Measurements from ENCODE around the gene OPRL1.
A peak's percentile ranks its signal among the peaks of the same experiment; 100 is the strongest.
"Not testable (repeated sequence)": the region's sequence is repeated elsewhere in the genome, so short reads cannot be mapped to it uniquely, and the experiment has no call there.

The OPRL1 gene

DNA sequence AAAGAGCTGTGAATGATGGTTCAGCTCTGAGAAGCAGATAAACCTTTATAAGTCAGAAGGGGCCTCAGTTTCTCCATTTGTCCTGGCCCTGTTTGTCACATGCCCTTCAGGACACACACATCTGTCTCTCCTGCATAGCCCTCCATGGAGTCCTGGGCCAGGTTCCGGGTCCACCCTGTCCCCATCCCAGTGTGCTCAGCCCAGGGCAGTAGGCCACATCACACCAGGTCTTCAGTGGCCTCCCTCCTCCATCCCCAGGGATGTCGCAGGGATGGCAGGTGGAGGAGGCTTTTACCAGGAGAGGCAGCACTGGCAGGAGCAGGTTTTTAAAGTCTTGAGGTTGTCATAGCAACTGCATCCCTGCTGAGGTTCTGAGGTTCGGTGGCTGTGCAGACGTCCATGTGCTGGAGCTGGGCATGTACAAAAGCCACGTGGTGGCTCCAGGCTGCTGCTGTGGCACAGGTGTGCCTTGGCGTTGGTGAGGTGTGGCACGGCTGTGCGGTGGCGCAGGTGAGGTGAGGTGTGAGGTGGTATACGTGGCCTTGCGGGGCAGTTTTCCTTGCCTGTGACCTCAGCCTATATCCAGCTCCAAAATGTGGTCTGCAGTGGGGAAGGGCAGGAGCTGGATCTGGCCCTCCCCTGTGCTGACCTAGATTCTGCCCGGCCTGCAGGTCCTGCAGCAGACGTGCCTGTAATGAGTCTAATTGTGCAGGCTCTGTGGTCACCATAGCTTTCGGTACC, 35.5 kb downstream of the OPRL1 start:
- DNase-seq (ENCODE audit: low read depth, low spot score): peak; percentile 3

DNA sequence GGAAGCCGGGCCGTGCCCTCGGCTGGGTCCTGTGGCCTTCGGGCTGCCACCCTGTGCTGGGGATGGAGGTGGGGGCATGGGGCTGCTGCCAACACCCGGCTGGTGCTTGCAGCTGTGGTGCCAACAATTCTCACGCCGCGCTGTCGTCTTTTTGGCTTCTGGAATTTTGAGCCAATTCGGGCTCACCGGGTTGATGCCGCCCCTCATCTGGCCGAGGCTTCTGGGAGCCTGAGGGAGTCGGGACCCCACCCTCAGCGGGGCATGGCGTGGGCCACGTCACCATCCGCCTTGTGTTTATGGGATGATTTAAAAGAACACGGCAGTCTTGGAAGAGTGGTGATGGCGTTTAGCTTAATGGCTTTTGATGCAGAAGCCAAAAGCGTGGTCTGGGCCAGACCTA, 36.1 kb downstream of the OPRL1 start:
- peak; percentile 1 for DNase-seq (ENCODE audit: low read depth, low spot score)

DNA sequence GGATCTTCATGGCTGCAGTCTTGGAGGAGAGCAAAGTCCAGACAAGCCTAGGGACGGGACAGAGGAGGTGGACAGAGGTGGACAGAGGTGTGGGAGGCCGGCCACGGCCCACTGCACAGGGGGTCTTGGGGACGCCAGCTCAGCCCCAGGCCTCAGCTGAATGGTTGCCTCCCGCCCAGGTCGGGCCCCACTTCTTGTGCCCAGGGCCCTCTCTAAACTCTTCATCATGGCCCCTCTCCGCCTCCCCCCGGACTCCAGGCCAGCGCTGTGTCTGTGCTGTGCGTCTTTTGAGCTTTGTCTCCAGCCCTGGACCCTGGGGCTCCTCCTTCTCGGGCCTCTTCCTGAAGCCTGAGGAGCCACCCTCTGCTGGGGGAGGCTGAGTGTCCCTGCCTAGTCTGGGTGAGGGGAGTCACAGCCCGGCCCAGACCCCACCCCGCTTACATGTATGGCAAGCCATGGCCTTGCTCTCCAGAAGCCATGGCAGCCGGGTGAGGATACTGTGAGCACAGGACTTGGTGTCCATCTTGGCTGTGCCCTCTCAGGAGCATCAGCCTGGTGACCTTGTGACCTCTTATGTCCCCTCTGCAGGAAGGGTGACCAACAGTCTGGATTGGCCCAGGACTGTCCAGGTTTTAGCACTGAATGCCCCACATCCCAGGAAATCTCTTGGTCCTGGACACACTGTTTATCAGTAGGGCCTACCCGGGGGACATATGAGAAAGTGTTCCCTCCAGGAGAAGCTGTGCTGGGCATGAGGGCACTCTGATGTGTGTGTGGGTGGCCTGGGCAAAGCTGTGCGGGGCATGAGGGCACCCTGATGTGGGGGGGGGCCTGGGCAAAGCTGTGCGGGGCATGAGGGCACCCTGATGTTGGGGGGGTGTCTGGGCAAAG, 36.9 kb downstream of the OPRL1 start:
- DNase-seq (ENCODE audit: low read depth, low spot score): peak; percentile 0

GRCh38 chr20:64117432-64117777, 37.5 kb downstream of the OPRL1 start:
- DNase-seq (ENCODE audit: low read depth, low spot score): not testable (repeated sequence)

GRCh38 chr20:64119301-64119680, 39.4 kb downstream of the OPRL1 start:
- no peak for DNase-seq (ENCODE audit: low read depth, low spot score)

- no peak for DNase-seq (ENCODE audit: low read depth, low spot score)
Measured at GRCh38 chr20:64119681-64120341, 39.9 kb downstream of the OPRL1 start.

DNA sequence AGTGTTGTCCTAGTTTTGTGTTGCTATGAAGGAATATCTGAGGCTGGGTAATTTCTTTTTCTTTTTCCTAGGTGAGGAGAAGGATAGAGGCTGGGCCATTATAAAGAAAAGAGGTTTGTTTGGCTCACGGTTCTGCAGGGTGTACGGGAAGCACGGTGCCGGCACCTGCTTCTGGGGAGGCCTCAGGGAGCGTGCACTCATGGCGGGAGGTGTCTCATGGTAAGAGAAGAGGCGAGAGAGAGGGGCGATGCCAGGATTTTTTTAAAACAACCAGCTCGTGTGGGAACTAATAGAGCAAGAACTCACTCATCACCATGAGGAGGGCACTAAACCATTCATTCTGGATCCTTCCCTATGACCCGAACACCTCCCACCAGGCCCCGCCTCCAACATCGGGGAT, 41.7 kb downstream of the OPRL1 start:
- no peak for DNase-seq (ENCODE audit: low read depth, low spot score)

DNA sequence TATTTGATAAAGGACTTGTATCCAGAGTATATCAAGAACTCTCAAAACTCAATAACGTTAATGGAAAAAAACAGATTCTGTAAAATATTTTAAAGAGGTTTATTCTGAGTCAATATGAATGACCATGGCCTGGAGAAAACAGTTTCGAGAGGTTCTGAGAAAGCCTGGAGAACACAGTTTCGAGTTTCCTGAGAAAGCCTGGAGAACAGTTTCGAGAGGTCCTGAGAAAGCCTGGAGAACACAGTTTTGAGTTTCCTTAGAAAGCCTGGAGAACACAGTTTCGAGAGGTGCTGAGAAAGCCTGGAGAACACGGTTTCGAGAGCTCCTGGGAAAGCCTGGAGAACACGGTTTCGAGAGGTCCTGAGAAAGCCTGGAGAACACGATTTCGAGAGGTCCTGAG, 43.0 kb downstream of the OPRL1 start:
- DNase-seq (ENCODE audit: low read depth, low spot score): not testable (repeated sequence)

DNA sequence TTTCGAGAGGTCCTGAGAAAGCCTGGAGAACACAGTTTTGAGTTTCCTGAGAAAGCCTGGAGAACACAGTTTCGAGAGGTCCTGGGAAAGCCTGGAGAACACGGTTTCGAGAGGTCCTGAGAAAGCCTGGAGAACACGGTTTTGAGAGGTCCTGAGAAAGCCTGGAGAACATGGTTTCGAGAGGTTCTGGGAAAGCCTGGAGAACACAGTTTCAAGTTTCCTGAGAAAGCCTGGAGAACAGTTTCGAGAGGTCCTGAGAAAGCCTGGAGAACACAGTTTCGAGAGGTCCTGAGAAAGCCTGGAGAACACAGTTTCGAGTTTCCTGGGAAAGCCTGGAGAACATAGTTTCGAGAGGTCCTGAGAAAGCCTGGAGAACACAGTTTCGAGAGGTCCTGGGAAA, 43.6 kb downstream of the OPRL1 start:
- DNase-seq (ENCODE audit: low read depth, low spot score): not testable (repeated sequence)

GRCh38 chr20:64129146-64129782, 49.4 kb downstream of the OPRL1 start:
- DNase-seq (ENCODE audit: low read depth, low spot score): no peak

- no peak for DNase-seq (ENCODE audit: low read depth, low spot score)
Measured at GRCh38 chr20:64130271-64130670, 50.4 kb downstream of the OPRL1 start.

DNA sequence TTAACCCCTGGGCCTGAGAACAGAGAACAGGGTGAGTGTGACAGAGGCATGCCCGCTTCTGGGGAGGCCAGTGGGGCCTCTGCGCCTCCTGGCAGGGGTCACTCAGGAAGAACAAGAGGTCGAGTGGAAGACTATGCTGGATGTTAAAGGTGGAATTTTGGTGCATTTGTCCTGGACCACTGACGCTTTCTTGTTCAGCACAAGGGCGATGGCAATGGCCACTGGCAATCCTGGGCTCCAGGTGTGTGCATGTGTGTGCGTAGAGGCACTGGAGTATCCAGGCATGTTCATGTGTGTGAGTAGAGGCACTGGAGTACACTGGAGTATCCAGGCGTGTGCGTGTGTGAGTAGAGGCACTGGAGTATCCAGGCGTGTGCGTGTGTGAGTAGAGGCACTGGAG, 51.0 kb downstream of the OPRL1 start:
- no peak for DNase-seq (ENCODE audit: low read depth, low spot score)

GRCh38 chr20:64131406-64131805, 51.5 kb downstream of the OPRL1 start:
- no peak for DNase-seq (ENCODE audit: low read depth, low spot score)

GRCh38 chr20:64133951-64134407, 54.1 kb downstream of the OPRL1 start:
- DNase-seq (ENCODE audit: low read depth, low spot score): no peak

GRCh38 chr20:64134744-64135143, 54.9 kb downstream of the OPRL1 start:
- DNase-seq (ENCODE audit: low read depth, low spot score): not testable (repeated sequence)

- no peak for DNase-seq (ENCODE audit: low read depth, low spot score)
Measured at GRCh38 chr20:64136004-64136710, 56.3 kb downstream of the OPRL1 start.

- no peak for DNase-seq (ENCODE audit: low read depth, low spot score)
Measured at GRCh38 chr20:64137598-64138031, 57.7 kb downstream of the OPRL1 start.

- no peak for DNase-seq (ENCODE audit: low read depth, low spot score)
Measured at GRCh38 chr20:64138276-64138815, 58.5 kb downstream of the OPRL1 start.

DNA sequence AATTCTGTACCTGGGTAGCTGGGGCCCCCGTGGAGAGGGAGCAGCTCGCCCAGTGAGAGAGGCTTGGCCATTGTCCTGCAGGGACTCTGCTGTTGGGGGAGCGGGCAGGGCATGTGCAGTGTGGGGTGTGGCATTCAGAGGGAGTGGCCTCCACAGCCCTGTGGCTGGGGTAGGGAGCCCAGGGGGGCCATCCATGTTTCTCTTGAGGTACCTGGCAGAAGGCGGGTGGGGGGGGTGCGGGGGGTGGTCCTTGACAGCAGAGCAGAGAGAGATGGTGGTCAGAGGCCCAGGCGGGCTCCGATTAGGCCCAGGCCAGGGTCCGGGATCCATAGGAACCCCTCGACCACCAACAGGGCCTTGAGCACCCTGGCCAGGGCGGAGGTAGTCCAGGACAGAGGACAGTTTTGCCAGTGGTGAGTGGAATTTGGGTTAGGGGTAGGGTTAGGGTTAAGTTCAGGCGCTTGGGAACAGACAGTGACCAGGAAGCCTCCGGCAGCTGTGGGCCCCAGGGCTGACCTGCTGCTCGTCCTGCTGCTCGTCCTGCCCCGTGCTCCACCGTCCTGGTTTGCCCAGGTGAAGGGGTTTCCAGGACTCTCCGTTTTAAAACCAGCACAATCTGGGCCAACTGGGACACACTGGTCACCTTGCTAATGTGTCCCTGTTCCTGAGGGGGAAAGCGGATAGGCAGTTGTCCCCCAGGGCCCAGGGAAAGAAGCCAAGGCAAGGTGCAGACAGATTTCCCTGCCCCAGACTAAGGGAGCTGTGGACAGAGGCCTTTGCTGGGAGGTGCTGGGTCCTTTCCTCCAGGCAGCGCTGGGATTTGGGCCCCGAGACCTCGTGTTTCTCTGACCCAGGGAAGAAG, 59.5 kb downstream of the OPRL1 start:
- DNase-seq (ENCODE audit: low read depth, low spot score): no peak

Data from ELF-1 (cell line).